RWPE2 (cell line): Measurements from ENCODE around the gene TBL1X.

Experiments
- ATAC-seq: fragments of 200-7000 bp; cut with Tn5 transposase; 3 replicates; pipeline ENCODE4 v1.9.1; 2021; ENCODE audit warnings: low read depth
- DNase-seq: peaks from one replicate; pipeline ENCODE4 v3.0.0-alpha.2; 2020; ENCODE audit warnings: low spot score
- H3K27ac ChIP-seq: fragments of 450-650 bp; 2 replicates; pipeline ENCODE4 v1.5.1; 2017; ENCODE audit warnings: mild to moderate bottlenecking; ENCODE audit not compliant: poor library complexity, severe bottlenecking
- H3K27me3 ChIP-seq: fragments of 250-450 bp; sonication (Bioruptor Pico); 2 replicates; pipeline ENCODE4 v1.5.1; 2021; ENCODE audit warnings: mild to moderate bottlenecking, moderate library complexity; ENCODE audit not compliant: insufficient read depth, poor library complexity, severe bottlenecking
- H3K36me3 ChIP-seq: fragments of 250-450 bp; sonication (Bioruptor Pico); 2 replicates; pipeline ENCODE4 v1.5.1; 2020; ENCODE audit warnings: low read depth, mild to moderate bottlenecking, moderate library complexity
- H3K4me1 ChIP-seq: fragments of 250-450 bp; sonication (Bioruptor Pico); 2 replicates; pipeline ENCODE4 v1.5.1; 2021; ENCODE audit warnings: mild to moderate bottlenecking, moderate library complexity; ENCODE audit not compliant: insufficient read depth, poor library complexity, severe bottlenecking
- H3K4me3 ChIP-seq: fragments of 250-450 bp; sonication (Bioruptor Pico); 2 replicates; pipeline ENCODE4 v1.5.1; 2021; ENCODE audit warnings: mild to moderate bottlenecking, moderate library complexity; ENCODE audit not compliant: severe bottlenecking
- H3K9me3 ChIP-seq: fragments of 250-450 bp; sonication (Bioruptor Pico); 2 replicates; pipeline ENCODE4 v1.5.1; 2021; ENCODE audit warnings: mild to moderate bottlenecking, moderate library complexity; ENCODE audit not compliant: severe bottlenecking
- CTCF ChIP-seq: fragments of 450-650 bp; IDR thresholded peaks from one replicate; pipeline ENCODE4 v1.5.1; 2017; ENCODE audit warnings: mild to moderate bottlenecking, moderate library complexity; ENCODE audit not compliant: poor library complexity, severe bottlenecking

Gene TBL1X

GRCh38 chrX:9516635-9517034, 51.8 kb downstream of the TBL1X start:
- DNase-seq (no peak), ATAC-seq (no peak)
- no peaks in the 10 kb centered on the region for H3K4me1 ChIP-seq

GRCh38 chrX:9518051-9518450, 53.2 kb downstream of the TBL1X start:
- Histone ChIP-seq H3K27ac (no peak overlapping the region), H3K36me3 (no peaks in the 10 kb centered on the region), H3K9me3 (no peaks in the 10 kb centered on the region), H3K4me1 (no peaks in the 10 kb centered on the region), H3K4me3 (no peak overlapping the region), H3K27me3 (no peaks in the 10 kb centered on the region)
- TF ChIP-seq CTCF = no peak
- ATAC-seq = no peak
- no peak for DNase-seq

More at GRCh38 chrX:9516635-9517034, 51.8 kb downstream of the TBL1X start:
- no peak overlapping the region for H3K27ac ChIP-seq
- no peaks in the 10 kb centered on the region for H3K36me3 ChIP-seq
- H3K27me3 ChIP-seq = no peaks in the 10 kb centered on the region
- no peak for TF ChIP-seq CTCF
- H3K9me3 ChIP-seq = no peaks in the 10 kb centered on the region
- no peak overlapping the region for H3K4me3 ChIP-seq

- no peaks in the 10 kb centered on the region for H3K36me3 ChIP-seq
- TF ChIP-seq CTCF = no peak
Measured at GRCh38 chrX:9518889-9519288, 54.0 kb downstream of the TBL1X start.

GRCh38 chrX:9519546-9520216, 54.8 kb downstream of the TBL1X start:
- TF ChIP-seq CTCF = no peak
- H3K4me1 ChIP-seq = no peaks in the 10 kb centered on the region

More at GRCh38 chrX:9518889-9519288, 54.0 kb downstream of the TBL1X start:
- no peaks in the 10 kb centered on the region for H3K27me3 ChIP-seq
- no peak overlapping the region for H3K27ac ChIP-seq
- ATAC-seq = no peak
- no peaks in the 10 kb centered on the region for H3K9me3 ChIP-seq
- DNase-seq = no peak
- H3K4me3 ChIP-seq = no peak overlapping the region
- H3K4me1 ChIP-seq = no peaks in the 10 kb centered on the region

GRCh38 chrX:9520217-9520590, 55.3 kb downstream of the TBL1X start:
- H3K36me3 ChIP-seq = no peaks in the 10 kb centered on the region
- no peaks in the 10 kb centered on the region for H3K4me1 ChIP-seq
- DNase-seq (no peak), ATAC-seq (no peak)
- no peaks in the 10 kb centered on the region for H3K27me3 ChIP-seq
- no peak overlapping the region for H3K4me3 ChIP-seq
- no peak overlapping the region for H3K27ac ChIP-seq
- no peaks in the 10 kb centered on the region for H3K9me3 ChIP-seq
- TF ChIP-seq CTCF = no peak

More at GRCh38 chrX:9519546-9520216, 54.8 kb downstream of the TBL1X start:
- DNase-seq (no peak), ATAC-seq (no peak)
- H3K36me3 ChIP-seq = no peaks in the 10 kb centered on the region
- no peak overlapping the region for H3K4me3 ChIP-seq
- H3K27me3 ChIP-seq = no peaks in the 10 kb centered on the region
- H3K27ac ChIP-seq = no peak overlapping the region
- no peaks in the 10 kb centered on the region for H3K9me3 ChIP-seq
